Measurements from ENCODE around the gene SSX2IP. TPM values are rescaled to one million over a fixed set of nuclear protein-coding genes. Genes with fewer than 3 reads are reported as not detected.

The SSX2IP gene
- total RNA-seq, 4 donors from 2014 or later: 1.9 to 8.0 (median 3.9) TPM

- ATAC-seq (ENCODE audit: low FRiP score) (no peak), DNase-seq (ENCODE audit: low spot score) (no peak)
- no peak for TF ChIP-seq CTCF (IDR thresholded peaks at IDR 0.05)
These were observed 30.0 kb upstream of the SSX2IP start for GRCh38 chr1:84720221-84720780.

- ATAC-seq (ENCODE audit: low FRiP score): no peak
- TF ChIP-seq CTCF (IDR thresholded peaks at IDR 0.05): no peak
- DNase-seq (ENCODE audit: low spot score): no peak
These were observed 29.4 kb upstream of the SSX2IP start for GRCh38 chr1:84719543-84720217.

GRCh38 chr1:84715342-84716019 lies 25.2 kb upstream of the SSX2IP start:
- no peak for ATAC-seq (ENCODE audit: low FRiP score)
- DNase-seq (ENCODE audit: low spot score): no peak
- TF ChIP-seq CTCF (IDR thresholded peaks at IDR 0.05): no peak

- ATAC-seq (ENCODE audit: low FRiP score) (no peak), DNase-seq (ENCODE audit: low spot score) (no peak)
- TF ChIP-seq CTCF (IDR thresholded peaks at IDR 0.05): no peak
These were observed 22.1 kb upstream of the SSX2IP start for GRCh38 chr1:84712276-84712874.

- no peak for DNase-seq (ENCODE audit: low spot score)
- no peak for ATAC-seq (ENCODE audit: low FRiP score)
- TF ChIP-seq CTCF (IDR thresholded peaks at IDR 0.05): no peak
These were observed 21.6 kb upstream of the SSX2IP start for GRCh38 chr1:84711869-84712268.

- DNase-seq (ENCODE audit: low spot score) (no peak), ATAC-seq (ENCODE audit: low FRiP score) (no peak)
- TF ChIP-seq CTCF (IDR thresholded peaks at IDR 0.05): no peak
These were observed 20.9 kb upstream of the SSX2IP start for GRCh38 chr1:84711121-84711520.

Data from omental fat pad (tissue), 4 donors.